HepG2 (cell line): ENCODE results near the gene CDK5RAP2. TPM values are rescaled to one million over a fixed set of nuclear protein-coding genes. Genes with fewer than 3 reads are reported as not detected.

Experiments
- ARHGAP35 ChIP-seq: sonication (generic); formaldehyde crosslinking; IDR thresholded peaks from 2 replicates; pipeline ENCODE4 v1.9.0; 2022; ENCODE audit warnings: mild to moderate bottlenecking, inconsistent platforms, moderate library complexity, missing genetic modification reagents, borderline replicate concordance
- ARID2 ChIP-seq: sonication (generic); formaldehyde crosslinking; IDR thresholded peaks from 2 replicates; pipeline ENCODE4 v1.8.1; 2022; ENCODE audit warnings: mild to moderate bottlenecking, missing genetic modification reagents, borderline replicate concordance
- ARID3A ChIP-seq: IDR thresholded peaks from 2 replicates; pipeline ENCODE4 v1.6.1; 2012; ENCODE audit warnings: low read depth, low read length, improper control_type of control experiment
- E2F5 ChIP-seq: sonication (generic); formaldehyde crosslinking; conservative IDR thresholded peaks from 2 replicates; pipeline ENCODE4 v1.4.0; 2020; ENCODE audit warnings: missing genetic modification reagents
- FOXA1 ChIP-seq, 2 experiments: fragments of 450-650 bp in 1 of 2; sonication (generic) in 1 of 2; formaldehyde crosslinking in 1 of 2; IDR thresholded peaks; 2 replicates each; pipeline versions ENCODE4 v1.4.0 to v1.6.1; 2016 to 2020; ENCODE audit warnings: missing genetic modification reagents in 1 of 2
- HES4 ChIP-seq: sonication (generic); formaldehyde crosslinking; IDR thresholded peaks from 2 replicates; pipeline ENCODE4 v1.9.0; 2021; ENCODE audit warnings: mild to moderate bottlenecking, missing genetic modification reagents, borderline replicate concordance
- HMG20B ChIP-seq: conservative IDR thresholded peaks from 2 replicates; pipeline ENCODE4 v1.6.1; 2016; ENCODE audit warnings: missing genetic modification reagents, missing compliant biosample characterization
- HNF4G ChIP-seq, 2 experiments: sonication (generic) in 1 of 2; formaldehyde crosslinking in 1 of 2; IDR thresholded peaks; 2 replicates each; pipeline versions ENCODE4 v1.4.0 to v1.6.1; 2011 to 2020; ENCODE audit warnings: borderline replicate concordance in 2 of 2, low read depth in 2 of 2, mild to moderate bottlenecking in 2 of 2, low read length in 1 of 2, missing genetic modification reagents in 1 of 2, moderate library complexity in 1 of 2
- HOXD1 ChIP-seq: sonication (generic); formaldehyde crosslinking; IDR thresholded peaks from 2 replicates; pipeline ENCODE4 v1.5.0; 2020; ENCODE audit warnings: missing genetic modification reagents
- KDM6A ChIP-seq: IDR thresholded peaks from 2 replicates; pipeline ENCODE4 v1.6.1; 2016; ENCODE audit warnings: low read depth
- NCOA2 ChIP-seq: sonication (generic); formaldehyde crosslinking; IDR thresholded peaks from 2 replicates; pipeline ENCODE4 v1.8.0; 2022; ENCODE audit warnings: inconsistent platforms
- PHF8 ChIP-seq: sonication (generic); formaldehyde crosslinking; IDR thresholded peaks from 2 replicates; pipeline ENCODE4 v1.5.0; 2020; ENCODE audit warnings: missing genetic modification reagents
- PRPF4 ChIP-seq: fragments of 200-400 bp; formaldehyde crosslinking; IDR thresholded peaks from 2 replicates; pipeline ENCODE4 v1.6.1; 2016; ENCODE audit warnings: low read length, low read depth; ENCODE audit not compliant: poor library complexity, severe bottlenecking
- RFX5 ChIP-seq: IDR thresholded peaks from 2 replicates; pipeline ENCODE4 v1.6.1; 2011; ENCODE audit warnings: low read depth, low read length, improper control_type of control experiment
- ZBTB25 ChIP-seq: IDR thresholded peaks from 2 replicates; pipeline ENCODE4 v1.6.1; 2018; ENCODE audit warnings: missing genetic modification reagents
- ZNF251 ChIP-seq: sonication (generic); formaldehyde crosslinking; IDR thresholded peaks from 2 replicates; pipeline ENCODE4 v1.9.0; 2021; ENCODE audit warnings: mild to moderate bottlenecking, missing genetic modification reagents
- ZNF260 ChIP-seq: sonication (generic); formaldehyde crosslinking; IDR thresholded peaks from 2 replicates; pipeline ENCODE4 v1.4.0; 2020; ENCODE audit warnings: missing genetic modification reagents, low read depth, mild to moderate bottlenecking, borderline replicate concordance
- ZNF263 ChIP-seq: sonication (generic); formaldehyde crosslinking; IDR thresholded peaks from 2 replicates; pipeline ENCODE4 v1.4.0; 2020; ENCODE audit warnings: missing genetic modification reagents
- ZNF33B ChIP-seq: sonication (generic); formaldehyde crosslinking; IDR thresholded peaks from 2 replicates; pipeline ENCODE4 v1.5.1; 2020; ENCODE audit warnings: mild to moderate bottlenecking, missing genetic modification reagents
- ZNF432 ChIP-seq: sonication (generic); formaldehyde crosslinking; IDR thresholded peaks from 2 replicates; pipeline ENCODE4 v1.5.0; 2020; ENCODE audit warnings: missing genetic modification reagents, mild to moderate bottlenecking, borderline replicate concordance
- ZNF678 ChIP-seq: sonication (generic); formaldehyde crosslinking; IDR thresholded peaks from 2 replicates; pipeline ENCODE4 v1.4.0; 2020; ENCODE audit warnings: mild to moderate bottlenecking, missing genetic modification reagents
- ZNF746 ChIP-seq: sonication (generic); formaldehyde crosslinking; IDR thresholded peaks from 2 replicates; pipeline ENCODE4 v1.8.0; 2022; ENCODE audit warnings: mild to moderate bottlenecking, missing genetic modification reagents
- ZNF773 ChIP-seq: sonication (generic); formaldehyde crosslinking; IDR thresholded peaks from 2 replicates; pipeline ENCODE4 v1.4.0; 2020; ENCODE audit warnings: missing genetic modification reagents, borderline replicate concordance
- ZNF800 ChIP-seq: sonication (generic); formaldehyde crosslinking; IDR thresholded peaks from 2 replicates; pipeline ENCODE4 v1.4.0; 2020; ENCODE audit warnings: missing genetic modification reagents
- polyA plus RNA-seq, 8 experiments: library from polyadenylated mRNA; depleted of rRNA in 3 of 8; stranded (reverse) in 7 of 8; unstranded in 1 of 8; fragments of >200 nt; fragmentation: Illumina TruSeq in 4 of 8; extraction: Trizol in 4 of 8; gene quantifications; 2 replicates each; pipeline versions ENCODE4 v1.2.1 to v1.2.3, GENCODE V29; 2011 to 2016; ENCODE audit warnings: low read depth in 4 of 8, missing spikeins in 1 of 8, mixed read lengths in 1 of 8; ENCODE audit not compliant: insufficient read depth in 1 of 8
- total RNA-seq, 5 experiments: library from RNA; depleted of rRNA; stranded (reverse); fragments of >200 nt; fragmentation: Illumina TruSeq; extraction: Trizol; gene quantifications; 2 replicates each; pipeline ENCODE4 v1.2.3, GENCODE V29; 2016; ENCODE audit warnings: low read depth in 1 of 5

Gene CDK5RAP2
- total and polyA plus RNA-seq, 2 of the 13 experiments (the other 11 are each of a cell fraction or from before 2014, with no cell fraction given), result 31.8 to 42.2 TPM

GRCh38 chr9:120386390-120387131 is 193.4 kb downstream of the CDK5RAP2 start (continued):
- TF ChIP-seq ZNF800 (CRISPR knock-in tag), result no peak
- no peak; the same call in 1 of the 2 replicates for TF ChIP-seq ARHGAP35 (CRISPR knock-in tag)
- no peak for TF ChIP-seq ZBTB25 (CRISPR knock-in tag)
- no peak for TF ChIP-seq PRPF4
- TF ChIP-seq ZNF251 (CRISPR knock-in tag), result no peak
- peak; percentile 18; the same call in 1 of the 2 replicates for TF ChIP-seq ZNF263 (CRISPR knock-in tag)
- TF ChIP-seq ZNF260, result no peak
- no peak for TF ChIP-seq E2F5 (CRISPR knock-in tag)
- TF ChIP-seq ZNF678 (CRISPR knock-in tag), result no peak
- TF ChIP-seq HMG20B, result no peak
- TF ChIP-seq KDM6A, result 0 out of 2 replicates have a peak, but pooled peaks have one; percentile 19
- TF ChIP-seq ARID2, result no peak
- TF ChIP-seq ZNF746 (CRISPR knock-in tag), result 0 out of 2 replicates have a peak, but pooled peaks have one; percentile 14
- no peak for TF ChIP-seq FOXA1 (IDR thresholded peaks at IDR 0.05)
- TF ChIP-seq FOXA1 (CRISPR knock-in tag; IDR thresholded peaks at IDR 0.05), result 0 out of 2 replicates have a peak, but pooled peaks have one; percentile 22
- TF ChIP-seq HNF4G (IDR thresholded peaks at IDR 0.05; ENCODE audit: borderline replicate concordance, low read depth, low read length), result peak; percentile 22; the same call in 1 of the 2 replicates
- TF ChIP-seq HNF4G (CRISPR knock-in tag; IDR thresholded peaks at IDR 0.05; ENCODE audit: borderline replicate concordance, low read depth), result no peak
- peak; percentile 48 for TF ChIP-seq NCOA2
- TF ChIP-seq HOXD1, result no peak
- no peak for TF ChIP-seq ZNF773 (CRISPR knock-in tag)
- TF ChIP-seq HES4 (CRISPR knock-in tag), result no peak
- TF ChIP-seq ZNF432 (CRISPR knock-in tag), result no peak
- no peak; the same call in 1 of the 2 replicates for TF ChIP-seq ZNF33B (CRISPR knock-in tag)
- TF ChIP-seq RFX5, result no peak
- 0 out of 2 replicates have a peak, but pooled peaks have one; percentile 22 for TF ChIP-seq PHF8 (CRISPR knock-in tag)
- peak; percentile 49; the same call in 1 of the 2 replicates for TF ChIP-seq ARID3A
